Progenitor cell of endocrine pancreas (in vitro differentiated cells): ENCODE measurements around the gene FAM98B. TPM values are rescaled to one million over a fixed set of nuclear protein-coding genes. Genes with fewer than 3 reads are reported as not detected.

Source experiments
- DNase-seq: peaks from one replicate; pipeline ENCODE4 v3.0.0; 2021; ENCODE audit warnings: low spot score; ENCODE audit not compliant: unreplicated experiment
- H3K27ac Mint-ChIP-seq: 2 replicates; pipeline ENCODE4 v1.8.0; 2021; ENCODE audit warnings: mild to moderate bottlenecking, moderate library complexity, mixed read lengths
- H3K27me3 Mint-ChIP-seq: 2 replicates; pipeline ENCODE4 v1.8.0; 2021; ENCODE audit warnings: mixed read lengths
- H3K36me3 Mint-ChIP-seq: 2 replicates; pipeline ENCODE4 v1.8.0; 2022; ENCODE audit warnings: mixed read lengths; ENCODE audit not compliant: insufficient read depth
- H3K4me1 Mint-ChIP-seq: 2 replicates; pipeline ENCODE4 v1.8.0; 2021; ENCODE audit warnings: low read depth, mixed read lengths
- H3K4me3 Mint-ChIP-seq: 2 replicates; pipeline ENCODE4 v1.8.0; 2021; ENCODE audit warnings: low read depth, mild to moderate bottlenecking, moderate library complexity, mixed read lengths
- H3K9me3 Mint-ChIP-seq: 2 replicates; pipeline ENCODE4 v1.8.0; 2021; ENCODE audit warnings: low read depth, mixed read lengths
- total RNA-seq: library from RNA; stranded (reverse); gene quantifications from 2 replicates; pipeline ENCODE4 v1.2.1, GENCODE V29; 2021
- TF ChIP-seq, protein P1 (sequence below): fragments of 200-600 bp; sonication (generic); IDR thresholded peaks from one replicate; pipeline ENCODE4 v1.5.0; 2021; ENCODE audit warnings: antibody characterized with exemption, mild to moderate bottlenecking; ENCODE audit not compliant: unreplicated experiment

Gene FAM98B
- total RNA-seq, 1 donor from 2014 or later: 50.8 TPM

DNA sequence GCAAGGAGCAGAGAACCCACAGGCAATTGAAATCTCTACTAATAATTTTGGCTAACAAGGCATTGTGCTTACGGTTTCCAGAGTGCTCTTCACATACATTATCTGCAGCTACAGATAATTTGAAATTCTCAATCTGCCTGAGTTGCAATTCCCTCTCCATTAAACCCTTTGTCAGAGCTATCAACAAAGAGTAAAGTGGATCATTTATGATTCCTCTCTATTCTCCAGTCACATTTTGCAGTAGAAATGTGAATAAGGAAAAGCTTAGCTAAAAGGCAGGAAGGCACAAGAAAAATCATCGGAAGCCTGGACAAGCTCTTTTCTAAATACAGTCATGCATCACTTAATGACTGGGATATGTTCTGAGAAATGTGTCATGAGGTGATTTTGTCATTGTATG, 49.6 kb downstream of the FAM98B start:
- Mint-ChIP-seq H3K9me3 (no peaks in the 10 kb centered on the region), H3K27me3 (no peaks in the 10 kb centered on the region), H3K36me3 (no peaks in the 10 kb centered on the region), H3K27ac (no peak overlapping the region), H3K4me3 (no peak overlapping the region), H3K4me1 (no peaks in the 10 kb centered on the region)
- TF ChIP-seq, protein P1, sequence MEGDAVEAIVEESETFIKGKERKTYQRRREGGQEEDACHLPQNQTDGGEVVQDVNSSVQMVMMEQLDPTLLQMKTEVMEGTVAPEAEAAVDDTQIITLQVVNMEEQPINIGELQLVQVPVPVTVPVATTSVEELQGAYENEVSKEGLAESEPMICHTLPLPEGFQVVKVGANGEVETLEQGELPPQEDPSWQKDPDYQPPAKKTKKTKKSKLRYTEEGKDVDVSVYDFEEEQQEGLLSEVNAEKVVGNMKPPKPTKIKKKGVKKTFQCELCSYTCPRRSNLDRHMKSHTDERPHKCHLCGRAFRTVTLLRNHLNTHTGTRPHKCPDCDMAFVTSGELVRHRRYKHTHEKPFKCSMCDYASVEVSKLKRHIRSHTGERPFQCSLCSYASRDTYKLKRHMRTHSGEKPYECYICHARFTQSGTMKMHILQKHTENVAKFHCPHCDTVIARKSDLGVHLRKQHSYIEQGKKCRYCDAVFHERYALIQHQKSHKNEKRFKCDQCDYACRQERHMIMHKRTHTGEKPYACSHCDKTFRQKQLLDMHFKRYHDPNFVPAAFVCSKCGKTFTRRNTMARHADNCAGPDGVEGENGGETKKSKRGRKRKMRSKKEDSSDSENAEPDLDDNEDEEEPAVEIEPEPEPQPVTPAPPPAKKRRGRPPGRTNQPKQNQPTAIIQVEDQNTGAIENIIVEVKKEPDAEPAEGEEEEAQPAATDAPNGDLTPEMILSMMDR: no peak
- no peak for DNase-seq

- DNase-seq: no peak
- Mint-ChIP-seq H3K4me3 (no peak overlapping the region), H3K4me1 (no peaks in the 10 kb centered on the region), H3K36me3 (no peaks in the 10 kb centered on the region), H3K9me3 (no peaks in the 10 kb centered on the region), H3K27me3 (no peaks in the 10 kb centered on the region), H3K27ac (no peak overlapping the region)
- TF ChIP-seq, protein P1: no peak
Observed at GRCh38 chr15:38504680-38505467, 50.9 kb downstream of the FAM98B start.

- no peak overlapping the region for H3K27ac Mint-ChIP-seq
- no peaks in the 10 kb centered on the region for H3K4me1 Mint-ChIP-seq
- no peak for DNase-seq
- TF ChIP-seq, protein P1: no peak
- H3K4me3 Mint-ChIP-seq: no peak overlapping the region
- no peaks in the 10 kb centered on the region for H3K27me3 Mint-ChIP-seq
- no peaks in the 10 kb centered on the region for H3K36me3 Mint-ChIP-seq
- no peaks in the 10 kb centered on the region for H3K9me3 Mint-ChIP-seq
Observed at GRCh38 chr15:38506997-38507396, 53.1 kb downstream of the FAM98B start.

DNA sequence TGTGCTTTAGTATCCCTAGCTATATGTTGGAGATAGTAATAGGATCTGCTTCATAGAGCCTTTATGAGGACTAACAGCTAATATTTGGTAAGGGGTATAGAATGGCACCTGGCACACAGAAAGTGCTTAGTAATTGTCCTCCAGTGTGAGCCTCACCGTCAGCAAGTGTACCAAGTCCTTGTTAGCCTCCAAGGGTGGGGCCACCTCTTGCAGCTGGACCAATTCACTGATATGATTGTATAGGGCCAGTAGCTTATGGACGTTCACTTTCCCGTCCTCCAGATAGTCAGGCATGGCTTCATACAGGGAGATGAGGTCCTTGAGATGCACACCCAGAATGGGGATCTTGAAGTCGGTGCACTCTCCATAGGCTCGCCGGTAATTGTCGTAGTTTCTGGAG, 53.6 kb downstream of the FAM98B start:
- Mint-ChIP-seq H3K4me3 (no peak overlapping the region), H3K36me3 (no peaks in the 10 kb centered on the region), H3K9me3 (no peaks in the 10 kb centered on the region), H3K27ac (no peak overlapping the region), H3K27me3 (no peaks in the 10 kb centered on the region), H3K4me1 (no peaks in the 10 kb centered on the region)
- TF ChIP-seq, protein P1: no peak
- DNase-seq: no peak

GRCh38 chr15:38508647-38509046, 54.7 kb downstream of the FAM98B start:
- TF ChIP-seq, protein P1: no peak
- H3K4me3 Mint-ChIP-seq: no peak overlapping the region
- no peak overlapping the region for H3K27ac Mint-ChIP-seq
- H3K36me3 Mint-ChIP-seq: no peaks in the 10 kb centered on the region
- H3K27me3 Mint-ChIP-seq: no peaks in the 10 kb centered on the region
- no peak for DNase-seq
- H3K4me1 Mint-ChIP-seq: no peaks in the 10 kb centered on the region
- H3K9me3 Mint-ChIP-seq: no peaks in the 10 kb centered on the region
